H1 (cell line): ENCODE measurements around the gene MCM3. TPM values are rescaled to one million over a fixed set of nuclear protein-coding genes. Genes with fewer than 3 reads are reported as not detected.

Experiments
- CBX8 ChIP-seq: fragments of 300-800, 300-1000 bp; sonication (generic); IDR thresholded peaks from 2 replicates; pipeline ENCODE4 v1.7.1; 2016; ENCODE audit warnings: low read depth, low read length, borderline replicate concordance
- SAP30 ChIP-seq: fragments of 300-600 bp; sonication (generic); IDR thresholded peaks from 2 replicates; pipeline ENCODE4 v1.7.1; 2012; ENCODE audit warnings: low read length, moderate library complexity, mild to moderate bottlenecking, inconsistent platforms; ENCODE audit not compliant: insufficient read depth, insufficient replicate concordance
- TAF1 ChIP-seq: IDR thresholded peaks from 2 replicates; pipeline ENCODE4 v1.6.1; 2011; ENCODE audit warnings: mild to moderate bottlenecking, low read depth, low read length
- polyA plus RNA-seq, 7 experiments: library from polyadenylated mRNA; depleted of rRNA in 3 of 7; stranded (reverse) in 5 of 7; unstranded in 2 of 7; fragments of >200 nt in 5 of 7; fragments of 200-250 nt in 2 of 7; gene quantifications; 1 replicate in 5 of 7; 2 replicates in 1 of 7; 4 replicates in 1 of 7; pipeline versions ENCODE4 v1.2.1 to v1.2.3, GENCODE V29; 2011 to 2013; ENCODE audit warnings: missing spikeins in 2 of 7, mixed read lengths in 2 of 7
- total RNA-seq: library from RNA; stranded (reverse); fragmentation: NEBNext Ultra II Directional; extraction: Animal tissue kit (Norgen Biotek cat#: 25700); gene quantifications from 2 replicates; pipeline ENCODE4 v1.2.1, GENCODE V29; 2021

The MCM3 gene
- total and polyA plus RNA-seq, 2 of the 8 experiments (the other 6 are each of a cell fraction or from before 2014, with no cell fraction given), result 275 to 293 TPM

DNA sequence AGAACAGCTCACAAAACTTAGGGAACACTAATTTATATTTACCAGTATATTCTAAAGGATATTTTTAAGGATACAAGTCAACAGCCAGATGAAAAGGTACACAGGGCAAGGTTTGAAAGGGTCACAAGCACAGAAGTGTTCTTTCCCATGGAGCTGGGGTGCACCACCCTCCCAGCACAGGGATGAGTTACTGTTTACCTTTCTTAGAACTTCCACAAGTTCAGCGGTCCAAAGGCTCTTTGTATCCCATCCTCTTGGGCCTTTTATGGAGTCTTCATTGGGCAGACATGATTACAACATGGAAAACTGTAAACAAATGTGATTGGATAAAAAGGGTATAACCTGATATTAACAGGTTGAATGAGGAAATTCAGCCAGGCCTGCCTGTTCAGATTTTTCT is 39.1 kb downstream of the MCM3 start (continued):
- TF ChIP-seq SAP30, result no peak
- TF ChIP-seq TAF1, result no peak
- TF ChIP-seq CBX8, result no peak
- TF ChIP-seq, all 59 proteins: peak for 0
